Measurements from ENCODE around the gene LRRC27.
"Not testable (repeated sequence)": the region's sequence is repeated elsewhere in the genome, so short reads cannot be mapped to it uniquely, and the experiment has no call there.

Gene LRRC27

GRCh38 chr10:132331601-132332432 lies at the start of gene LRRC27:
Gene LRRC27, plus strand, starts transcription at chr10:132332193. Its CDS starts 1,332 bp downstream, at chr10:132333525.
- peak; percentile 94 for DNase-seq

DNA sequence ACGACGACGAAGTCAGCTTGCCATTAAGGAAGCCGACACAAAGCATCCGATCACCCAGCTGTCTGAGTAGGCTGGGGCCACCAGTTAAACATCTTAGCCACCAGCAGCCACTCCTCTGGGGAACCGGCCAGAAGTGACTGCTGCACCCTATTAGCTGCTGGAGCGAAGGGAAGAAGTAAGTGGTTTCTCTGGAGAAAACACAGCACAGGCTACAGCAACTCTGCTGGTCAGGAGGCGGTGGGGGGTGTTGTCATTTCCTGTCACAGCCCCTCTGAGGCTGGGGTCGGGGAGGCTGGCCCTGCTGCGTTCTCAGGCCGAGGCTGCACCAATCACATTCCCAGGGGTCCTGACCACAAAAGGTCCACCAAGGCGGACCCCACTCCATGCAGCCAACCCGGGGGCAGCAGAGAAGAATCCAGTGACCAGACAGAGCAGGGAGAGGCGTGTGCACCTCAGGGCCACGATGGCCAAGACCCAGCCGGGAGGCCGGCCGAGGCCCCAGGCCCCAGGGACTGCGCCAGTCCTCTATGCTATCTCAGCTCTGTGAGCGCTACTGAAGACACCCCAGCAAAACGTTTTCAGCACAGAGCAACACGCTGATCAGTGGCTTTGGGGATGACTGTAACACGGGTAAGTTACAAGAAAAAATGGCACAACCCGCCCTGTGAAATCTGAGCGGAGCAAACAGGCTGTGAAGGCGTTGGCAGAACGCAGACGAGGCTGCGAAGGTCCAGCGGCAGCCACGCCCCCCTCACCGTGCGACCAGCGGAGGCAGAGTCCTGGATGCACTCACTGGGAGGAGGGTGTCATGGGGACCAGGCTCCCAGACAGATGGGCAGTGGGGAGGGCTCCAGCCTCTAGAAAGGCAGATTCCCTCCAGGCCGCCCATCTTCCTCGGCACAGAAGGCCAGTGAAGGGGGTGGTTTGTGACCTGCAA lies 49.1 kb upstream of the LRRC27 start:
- DNase-seq, result no peak

DNA sequence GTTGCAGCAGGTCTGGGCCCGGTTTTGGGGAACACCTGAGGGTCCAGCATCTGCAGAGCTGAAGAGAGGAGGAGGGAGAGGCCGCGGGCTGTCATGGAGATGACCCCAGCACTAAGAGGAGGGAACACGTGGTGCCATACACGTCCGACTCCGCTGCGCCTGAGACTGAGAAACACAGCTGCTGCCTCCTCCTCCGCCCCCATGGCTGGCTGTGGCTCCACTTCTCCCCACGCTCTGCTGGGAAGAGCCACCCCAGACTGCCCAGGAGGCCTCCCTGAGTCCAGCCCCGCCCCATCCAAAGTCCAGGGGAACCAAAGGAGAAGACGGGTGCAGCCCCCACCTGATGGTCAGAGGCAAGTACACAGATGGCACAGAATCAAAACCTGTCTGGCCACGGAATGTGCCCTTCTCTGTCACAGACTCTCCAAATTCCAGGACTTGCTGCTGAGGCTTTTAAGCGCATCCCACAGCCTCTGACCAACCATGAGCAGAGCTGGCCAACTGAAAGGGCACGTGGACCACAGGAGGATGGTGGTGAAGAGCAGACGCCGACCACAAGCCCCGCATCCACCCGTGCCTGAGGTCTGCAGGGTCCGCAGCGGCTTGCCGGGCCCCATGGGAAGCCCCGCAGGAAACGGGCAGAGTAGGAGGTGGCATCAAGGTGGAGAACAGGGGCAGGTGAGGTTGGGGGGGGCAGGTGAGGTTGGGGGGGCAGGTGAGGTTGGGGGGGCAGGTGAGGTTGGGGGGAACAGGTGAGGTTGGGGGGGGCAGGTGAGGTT lies 48.2 kb upstream of the LRRC27 start:
- DNase-seq, result no peak

- no peak for DNase-seq
Measured at GRCh38 chr10:132289439-132289838, 42.6 kb upstream of the LRRC27 start.

GRCh38 chr10:132290631-132291030 lies 41.4 kb upstream of the LRRC27 start:
- no peak for DNase-seq

DNA sequence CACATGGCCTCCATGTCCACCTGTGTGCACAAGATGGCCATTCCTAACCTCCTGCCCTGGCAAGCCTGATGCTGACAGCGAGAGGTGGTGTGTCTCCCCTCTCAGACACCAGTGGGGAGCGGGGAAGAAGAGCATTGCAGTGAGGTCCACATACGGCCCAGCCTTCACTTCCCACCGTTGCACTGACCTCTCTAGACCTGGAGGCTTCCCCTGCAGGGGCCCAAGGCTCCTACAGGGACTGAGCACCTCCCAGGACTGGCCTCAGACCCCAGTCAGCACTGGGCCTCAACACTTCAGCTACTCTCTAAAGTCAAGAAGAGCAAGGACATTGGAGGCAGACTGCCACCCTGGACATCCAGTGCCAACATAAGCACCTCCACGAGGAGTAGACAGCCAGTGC lies 40.2 kb upstream of the LRRC27 start:
- no peak for DNase-seq

GRCh38 chr10:132292287-132293200 lies 39.4 kb upstream of the LRRC27 start:
- DNase-seq, result no peak

DNA sequence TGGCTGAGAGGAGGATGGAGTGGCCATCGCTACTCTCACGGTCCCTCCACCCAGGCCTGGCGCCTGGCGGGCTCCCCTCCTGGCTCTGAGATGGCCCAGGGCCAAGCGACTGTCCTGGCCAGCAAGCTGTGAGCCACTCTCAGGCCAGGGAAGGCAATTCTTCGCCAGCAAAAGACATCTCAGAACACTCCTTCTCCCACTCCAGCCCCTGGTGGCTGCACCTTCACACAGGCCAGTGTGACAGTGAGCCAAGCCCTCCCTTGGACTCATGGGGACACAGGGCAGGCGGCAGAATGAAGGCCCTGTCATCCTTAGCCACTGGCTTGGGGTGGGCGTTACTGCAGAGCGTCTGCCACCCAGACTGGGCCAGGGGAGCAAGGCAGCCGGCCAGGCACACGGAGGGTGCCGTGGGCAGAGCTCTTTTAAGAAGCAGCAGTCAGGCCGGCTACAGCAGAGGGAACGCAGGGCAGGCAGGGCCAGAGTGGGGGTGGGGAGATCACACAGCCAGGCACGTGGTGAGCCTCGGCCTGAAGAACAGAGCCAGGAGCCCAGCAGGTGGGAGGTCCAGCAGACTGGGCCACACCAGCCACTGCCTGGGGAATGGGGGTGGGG lies 38.7 kb upstream of the LRRC27 start:
- no peak for DNase-seq

DNA sequence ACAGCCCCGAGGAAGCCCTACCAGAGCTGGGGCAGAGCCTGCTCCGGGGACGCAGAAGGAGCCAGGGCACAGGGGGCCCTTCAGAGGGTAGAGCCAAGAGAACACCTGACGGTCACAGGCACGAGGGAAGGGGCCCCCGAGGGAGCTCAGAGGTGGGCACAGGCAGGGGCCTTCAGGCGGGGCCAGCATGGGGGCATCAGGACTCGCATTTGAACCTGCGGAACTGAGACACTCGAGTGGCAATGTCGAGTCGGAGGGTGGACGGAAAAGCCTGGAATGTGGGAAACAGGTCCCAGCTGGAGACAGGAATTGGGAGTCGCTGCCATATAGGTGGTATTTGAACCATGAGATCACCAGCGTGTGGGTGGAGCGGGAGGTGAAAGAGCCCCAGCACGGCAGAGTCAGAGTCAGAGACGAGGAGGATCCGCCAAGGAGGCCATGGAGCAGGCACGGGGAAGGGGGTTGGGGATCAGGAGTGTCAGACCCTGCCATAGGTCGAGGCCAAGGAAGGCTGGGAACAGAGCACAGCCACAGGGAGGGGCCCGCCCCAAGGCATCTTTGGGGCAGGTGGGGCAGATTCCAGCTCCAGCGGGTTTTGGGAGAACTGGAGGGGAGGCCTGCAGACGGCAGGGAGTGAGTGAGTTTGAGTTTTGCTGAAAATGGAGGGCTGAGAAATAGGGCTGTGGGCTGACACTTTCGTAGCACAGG lies 38.0 kb upstream of the LRRC27 start:
- no peak for DNase-seq

GRCh38 chr10:132294561-132295318 lies 37.3 kb upstream of the LRRC27 start:
- no peak for DNase-seq

- DNase-seq, result not testable (repeated sequence)
Measured at GRCh38 chr10:132295481-132295880, 36.5 kb upstream of the LRRC27 start.

DNA sequence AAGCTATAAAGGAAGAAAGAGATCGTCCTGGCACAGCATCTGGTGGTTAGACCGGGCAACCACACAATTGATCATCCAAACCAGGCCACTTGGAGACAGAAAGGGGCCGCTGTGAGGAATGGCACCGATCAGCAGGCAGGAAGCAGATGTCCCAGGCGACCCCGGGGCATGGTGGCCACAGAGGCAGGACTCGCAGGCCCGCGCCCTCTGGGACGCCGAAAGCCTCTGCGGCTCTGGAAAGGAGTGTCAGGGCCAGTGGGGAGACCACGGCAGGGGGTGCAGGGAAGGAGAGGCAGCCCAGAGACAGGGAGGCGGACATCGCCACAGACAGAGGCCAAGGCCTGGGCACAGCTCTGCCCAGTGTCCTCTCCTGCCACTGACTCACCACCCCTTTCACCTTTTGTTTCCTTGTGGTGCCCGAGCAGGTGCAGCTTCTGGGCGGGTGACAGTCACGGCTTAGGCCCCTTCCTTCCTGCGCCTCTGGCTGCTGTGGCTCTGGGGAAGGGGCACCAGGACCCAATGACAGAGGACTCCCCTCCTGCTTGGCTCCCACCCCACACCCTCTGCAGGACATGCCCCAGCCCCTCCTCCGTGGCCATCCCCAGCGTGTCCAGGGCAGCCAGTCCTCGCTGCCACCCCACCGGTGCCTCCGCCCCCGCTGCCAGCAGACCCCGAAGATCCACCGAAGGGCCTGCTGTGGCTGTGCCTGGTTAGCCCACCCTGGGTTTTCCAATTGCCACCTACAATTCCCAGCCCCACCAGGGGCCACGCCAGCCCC lies 35.1 kb upstream of the LRRC27 start:
- DNase-seq, result no peak

DNA sequence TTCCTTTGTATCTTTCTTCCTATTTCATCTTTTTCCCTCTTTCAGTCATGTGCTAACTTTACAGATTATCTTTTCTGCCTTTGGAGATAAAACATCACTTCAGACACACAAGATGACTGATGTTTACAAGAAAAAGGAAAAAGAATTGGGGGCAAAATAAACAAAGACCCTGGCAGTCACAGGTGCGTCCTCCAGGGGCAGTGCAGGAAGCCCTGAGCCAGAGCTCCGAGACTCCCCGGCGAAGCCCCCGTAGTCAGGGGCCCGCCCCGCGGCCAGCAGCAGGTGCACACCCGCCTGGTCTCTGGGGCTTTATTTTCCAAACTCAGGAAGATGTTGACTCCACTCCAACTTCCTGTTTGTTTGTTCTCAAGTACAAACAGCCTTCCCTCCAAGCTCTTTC lies 34.5 kb upstream of the LRRC27 start:
- DNase-seq, result no peak

GRCh38 chr10:132298038-132298881 lies 33.7 kb upstream of the LRRC27 start:
- DNase-seq, result no peak

GRCh38 chr10:132299371-132300336 lies 32.3 kb upstream of the LRRC27 start:
- no peak for DNase-seq

DNA sequence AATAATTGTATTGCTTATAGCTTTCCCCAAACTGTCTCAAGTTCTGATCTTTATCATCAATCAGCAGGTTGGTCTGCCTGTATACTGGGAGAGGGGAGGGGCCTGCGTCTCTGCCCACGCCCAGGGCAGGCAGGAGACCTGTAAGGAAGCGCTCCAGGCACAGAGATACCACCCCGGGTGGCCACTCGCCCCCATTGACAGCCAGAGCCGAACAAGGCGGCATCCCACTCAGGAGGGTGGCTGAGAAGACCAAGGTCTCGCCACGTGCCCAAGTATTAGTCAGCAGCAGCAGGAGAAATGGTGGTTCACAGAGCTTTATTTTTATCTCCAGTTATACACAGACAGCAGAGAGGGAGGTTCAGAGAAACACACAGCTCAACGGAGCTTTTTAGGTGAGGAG lies 31.4 kb upstream of the LRRC27 start:
- DNase-seq, result no peak
